ENCODE results near the gene IRF2BP2.

Gene IRF2BP2

DNA sequence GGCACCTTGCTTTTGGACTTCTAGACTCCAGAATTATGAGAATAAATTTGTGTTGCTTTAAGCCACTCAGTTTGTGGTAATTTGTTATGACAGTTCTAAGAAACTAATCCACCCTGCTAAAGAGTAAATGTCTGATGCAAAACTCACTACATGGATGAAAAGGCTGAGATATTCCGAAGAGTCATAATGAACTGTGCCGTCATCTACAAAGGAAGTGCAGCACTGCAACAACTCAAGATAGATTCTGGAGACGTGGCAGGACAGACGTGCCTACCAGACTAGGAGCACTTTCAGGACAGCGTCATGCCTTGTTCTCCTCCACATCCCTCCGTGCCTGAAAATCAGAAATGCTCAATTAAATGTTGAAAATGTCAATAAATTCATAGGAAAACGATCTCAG lies 24.4 kb upstream of the IRF2BP2 start:
- no peak for DNase-seq

- no peak for DNase-seq
Observed at GRCh38 chr1:234633246-234634003, 23.4 kb upstream of the IRF2BP2 start.

GRCh38 chr1:234632225-234632624 lies 22.2 kb upstream of the IRF2BP2 start:
- no peak for DNase-seq

GRCh38 chr1:234631721-234632125 lies 21.7 kb upstream of the IRF2BP2 start:
- DNase-seq, result peak; percentile 86

DNA sequence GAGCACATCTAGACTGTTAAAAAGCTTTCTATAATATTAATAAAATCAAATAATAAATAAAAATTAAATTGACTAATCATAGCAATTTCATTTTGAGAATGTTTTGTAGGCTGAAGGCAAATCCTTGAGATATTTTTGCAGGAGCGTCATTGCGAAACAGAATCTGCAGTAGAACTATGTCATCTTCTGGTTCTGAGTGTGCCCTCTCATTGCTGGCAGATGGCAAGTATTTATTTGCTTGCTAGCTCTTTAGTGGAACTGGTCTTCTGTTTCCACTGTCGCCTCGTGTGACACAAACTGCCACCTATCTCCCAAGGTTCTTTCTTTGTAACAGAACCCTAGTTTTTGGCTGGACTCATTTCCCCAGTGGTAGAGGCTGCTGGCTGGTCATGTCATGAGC lies 19.0 kb upstream of the IRF2BP2 start:
- no peak for DNase-seq

DNA sequence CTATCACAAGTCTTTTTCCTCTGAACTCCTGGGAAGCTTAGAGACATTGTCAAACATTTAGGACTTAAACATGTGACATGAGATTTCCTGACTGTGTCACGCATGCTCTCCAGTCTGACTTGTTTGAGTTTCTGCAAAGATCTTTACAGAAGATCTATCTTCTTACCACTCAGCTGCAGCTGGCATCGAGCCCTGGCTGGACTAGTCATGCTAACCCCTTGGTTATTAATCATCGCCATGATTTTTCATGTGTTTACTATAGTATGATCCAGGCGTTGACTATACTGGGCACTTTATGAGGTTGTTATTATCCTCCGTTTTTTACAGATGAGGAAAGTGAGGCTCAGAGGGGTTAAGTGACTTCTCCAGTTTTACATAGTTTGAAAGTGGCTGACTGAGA lies 18.1 kb upstream of the IRF2BP2 start:
- peak; percentile 87 for DNase-seq

- DNase-seq, result peak; percentile 72
Observed at GRCh38 chr1:234627009-234627950, 17.3 kb upstream of the IRF2BP2 start.

GRCh38 chr1:234626391-234626790 lies 16.4 kb upstream of the IRF2BP2 start:
- DNase-seq, result no peak

DNA sequence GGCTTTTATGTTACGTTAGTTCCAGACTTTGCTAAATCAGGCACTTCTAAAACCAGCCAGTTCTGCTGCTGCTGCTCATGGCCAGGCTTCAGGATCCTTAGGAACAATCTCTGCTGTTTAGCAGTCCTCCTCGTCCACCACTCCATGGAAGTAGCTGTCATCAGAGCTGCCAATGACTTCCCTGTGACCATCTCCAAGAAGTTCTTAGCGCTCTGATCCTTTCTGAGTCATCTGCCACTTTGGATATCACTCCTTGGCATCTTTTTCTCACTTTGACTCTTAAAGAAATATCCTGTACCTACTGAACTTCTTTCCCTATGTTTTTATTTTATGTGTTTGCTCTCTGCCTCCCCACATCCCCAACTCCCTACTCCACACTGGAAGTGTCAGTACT lies 14.7 kb upstream of the IRF2BP2 start:
- DNase-seq, result no peak

DNA sequence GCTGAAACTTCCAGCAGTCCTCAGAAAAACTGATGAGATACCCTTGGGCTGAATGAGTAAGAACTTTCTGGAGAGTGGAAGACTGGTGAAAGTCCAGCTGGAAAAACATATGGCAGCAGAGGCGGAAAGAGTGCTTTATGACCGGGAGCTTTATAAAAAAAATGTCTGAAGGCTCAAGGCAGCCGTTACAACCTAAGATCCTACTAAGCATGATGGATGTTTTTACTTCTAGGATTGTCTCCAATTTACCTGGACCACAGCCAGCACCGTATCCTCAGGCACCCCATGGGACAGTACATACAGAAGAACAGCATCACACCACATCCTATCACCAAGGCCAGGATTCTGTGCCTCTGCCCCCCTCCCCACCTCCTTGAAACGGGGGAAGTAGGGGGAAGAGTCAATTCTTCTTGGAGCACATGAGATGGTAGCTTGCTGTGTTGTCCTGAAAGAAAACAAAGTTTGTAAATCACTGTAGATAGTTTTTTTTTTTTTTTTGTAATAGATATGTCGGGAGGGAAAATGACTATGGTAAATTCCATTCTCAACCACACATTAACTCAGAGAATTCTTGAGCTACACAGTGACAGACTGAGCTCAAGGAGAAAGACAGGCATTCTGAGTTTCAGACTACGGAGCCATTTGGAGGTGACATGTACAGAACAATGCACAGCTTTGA lies 11.8 kb upstream of the IRF2BP2 start:
- peak; percentile 99 for DNase-seq

- no peak for DNase-seq
Observed at GRCh38 chr1:234621127-234621468, 11.1 kb upstream of the IRF2BP2 start.

DNA sequence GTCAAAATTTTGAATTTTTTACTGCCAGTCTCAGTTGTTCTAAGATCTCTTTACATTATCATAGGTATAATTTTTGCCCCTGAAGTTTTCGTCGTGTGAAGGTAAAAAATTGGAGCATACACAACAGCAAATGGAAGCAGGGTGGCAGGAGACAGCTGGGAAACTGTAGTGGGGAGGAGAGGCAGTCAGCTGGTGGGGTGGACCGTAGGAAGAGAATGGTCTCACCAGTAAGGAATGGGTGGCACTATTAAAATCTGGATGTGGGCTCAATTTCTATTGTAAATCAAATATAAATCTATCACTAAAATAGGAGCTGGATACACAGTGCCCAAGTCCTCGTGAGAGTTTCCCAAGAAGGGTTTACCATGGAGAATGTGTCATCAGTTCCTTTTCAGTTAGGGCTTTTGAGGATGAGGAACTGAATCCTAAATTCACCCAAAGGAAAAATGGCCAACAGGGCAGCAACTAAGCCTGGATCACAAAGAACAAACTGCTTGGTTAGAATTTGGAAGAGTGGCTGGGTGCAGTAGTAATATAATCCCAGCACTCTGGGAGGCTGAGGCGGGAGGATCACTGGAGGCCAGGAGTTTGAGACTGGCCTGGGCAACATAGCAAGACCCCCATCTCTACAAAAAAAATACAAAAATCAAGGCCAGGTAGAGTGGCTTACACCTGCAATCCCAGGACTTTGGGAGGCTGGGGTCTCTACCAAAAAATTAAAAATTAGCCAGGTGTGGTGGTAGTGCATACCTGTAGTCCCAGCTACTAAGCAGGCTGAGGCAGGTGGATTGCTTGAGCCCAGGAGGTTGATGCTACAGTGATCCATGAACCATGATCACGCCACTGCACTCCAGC lies 10.5 kb upstream of the IRF2BP2 start:
- peak; percentile 51 for DNase-seq

DNA sequence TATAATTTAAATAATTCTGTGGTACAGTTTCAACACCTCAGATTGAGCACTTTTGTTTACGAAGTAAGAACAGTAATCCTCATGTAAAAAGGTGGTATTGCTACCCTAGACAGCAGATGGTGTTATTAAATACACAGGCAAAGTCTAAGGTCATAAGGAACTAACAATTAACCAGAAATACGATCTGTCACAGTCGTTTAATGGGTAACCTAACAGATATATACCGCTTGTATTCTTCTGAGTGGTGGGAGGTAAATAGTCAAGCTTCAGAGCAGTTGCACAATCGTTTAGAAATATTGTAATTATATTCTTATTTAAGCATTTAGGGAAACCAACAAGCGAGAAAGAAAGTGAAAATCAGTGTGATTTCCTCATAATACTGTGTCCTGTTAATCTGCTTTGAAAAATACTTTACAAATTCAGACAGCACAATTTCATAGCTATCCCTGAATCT lies 9.8 kb upstream of the IRF2BP2 start:
- no peak for DNase-seq

DNA sequence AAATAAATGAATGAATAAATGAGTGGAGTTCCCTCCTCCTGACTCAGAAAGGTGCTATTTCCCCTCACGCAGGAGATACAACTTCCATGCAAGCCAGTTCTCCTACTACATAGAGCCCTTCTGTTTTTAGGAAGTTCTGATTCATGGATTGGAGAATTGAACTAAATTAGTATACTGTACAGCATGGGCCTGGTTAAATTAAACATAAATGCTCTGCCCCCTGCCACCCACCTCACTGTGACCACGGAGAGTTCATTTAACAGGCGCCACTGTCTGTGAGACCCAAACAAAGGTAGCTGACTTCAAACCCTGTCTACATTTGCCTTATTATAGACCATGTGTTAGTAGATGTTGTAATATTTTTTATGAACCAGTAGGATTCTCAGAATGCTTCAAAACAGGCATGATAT lies 9.1 kb upstream of the IRF2BP2 start:
- peak; percentile 39 for DNase-seq

- DNase-seq, result no peak
Observed at GRCh38 chr1:234618737-234619049, 8.7 kb upstream of the IRF2BP2 start.

GRCh38 chr1:234617986-234618736 lies 8.2 kb upstream of the IRF2BP2 start:
- peak; percentile 91 for DNase-seq

DNA sequence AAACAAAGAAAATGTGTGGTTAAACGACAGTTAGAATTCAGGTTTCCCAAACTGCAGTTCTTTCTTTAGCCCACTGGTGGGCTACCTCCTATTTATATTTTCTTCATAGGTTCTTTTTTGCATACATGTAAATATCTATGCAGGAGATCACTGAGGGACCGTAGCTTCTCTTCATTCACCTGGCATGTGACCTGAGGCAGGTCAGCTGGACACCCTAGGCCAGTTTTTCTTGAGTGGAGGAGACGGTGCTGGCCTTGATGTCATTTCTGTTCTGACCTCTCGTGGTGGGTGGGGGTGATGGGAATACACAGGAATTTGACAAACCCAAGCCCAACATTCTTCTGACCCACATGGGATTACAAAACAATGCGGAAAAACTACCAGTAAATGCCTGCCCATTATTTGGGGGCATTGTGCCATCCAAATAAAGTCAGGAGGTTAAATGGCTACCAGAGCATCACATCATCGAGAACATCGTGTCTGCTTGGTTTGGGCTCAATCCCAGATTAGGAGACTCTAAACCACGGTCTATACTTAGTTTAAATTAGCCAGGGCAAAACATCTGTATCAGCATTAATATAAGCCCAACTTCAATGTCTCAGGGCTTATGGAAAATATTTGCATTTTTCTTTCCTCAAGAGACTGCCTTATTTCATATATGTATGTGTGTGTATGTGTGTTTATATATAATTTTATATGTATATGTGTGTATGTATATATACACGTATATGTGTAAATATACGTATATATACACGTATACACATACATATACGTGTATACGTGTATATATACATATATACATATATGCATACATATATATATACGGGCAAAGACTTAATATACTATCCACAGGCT lies 7.4 kb upstream of the IRF2BP2 start:
- peak; percentile 61 for DNase-seq

GRCh38 chr1:234616644-234617043 lies 6.7 kb upstream of the IRF2BP2 start:
- DNase-seq, result peak; percentile 67

DNA sequence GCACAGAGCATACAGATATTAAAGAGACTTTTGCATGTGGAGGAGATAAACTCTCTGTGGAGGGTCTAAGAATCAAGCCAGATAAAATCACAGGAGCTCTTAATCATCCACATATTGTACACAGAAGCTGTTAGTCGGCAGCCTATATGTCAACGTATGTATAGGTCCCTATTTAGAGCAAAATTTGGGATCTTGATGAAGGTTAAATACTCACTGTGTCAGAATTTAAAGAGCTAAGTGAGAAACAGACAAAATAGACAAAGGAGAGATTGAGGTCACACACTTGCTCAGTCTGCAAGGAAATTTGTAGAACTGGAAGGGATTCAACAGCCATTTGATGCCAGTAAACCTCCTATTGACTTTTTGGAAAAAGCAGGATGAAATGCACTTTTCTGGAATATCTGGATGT lies 4.1 kb upstream of the IRF2BP2 start:
- DNase-seq, result peak; percentile 45

GRCh38 chr1:234613128-234613875 lies 3.3 kb upstream of the IRF2BP2 start:
- DNase-seq, result peak; percentile 95
